Measurements from ENCODE around the gene C4orf46.

Gene C4orf46

GRCh38 chr4:158649111-158649680 is 22.5 kb downstream of the C4orf46 start:
- peak; percentile 14 for DNase-seq

- no peak for DNase-seq
These were observed 26.9 kb downstream of the C4orf46 start for GRCh38 chr4:158644760-158645159.

GRCh38 chr4:158644356-158644755 is 27.3 kb downstream of the C4orf46 start:
- DNase-seq: no peak

GRCh38 chr4:158636619-158637018 is 35.1 kb downstream of the C4orf46 start:
- no peak for DNase-seq

- DNase-seq: peak; percentile 59
These were observed 40.8 kb downstream of the C4orf46 start for GRCh38 chr4:158630893-158631292.

GRCh38 chr4:158625544-158625943 is 46.1 kb downstream of the C4orf46 start:
- no peak for DNase-seq

GRCh38 chr4:158624889-158625478 is 46.7 kb downstream of the C4orf46 start:
- DNase-seq: peak; percentile 59

- peak; percentile 33 for DNase-seq
These were observed 49.4 kb downstream of the C4orf46 start for GRCh38 chr4:158622251-158622650.

- DNase-seq: no peak
These were observed 50.0 kb downstream of the C4orf46 start for GRCh38 chr4:158621729-158622128.

- no peak for DNase-seq
These were observed 53.7 kb downstream of the C4orf46 start for GRCh38 chr4:158617956-158618355.

Measured in EL (cell line).